ENCODE measurements around the gene C5orf47. TPM values are rescaled to one million over a fixed set of nuclear protein-coding genes. Genes with fewer than 3 reads are reported as not detected.
A peak's percentile ranks its signal among the peaks of the same experiment; 100 is the strongest.

The C5orf47 gene
- total RNA-seq, 3 donors from 2014 or later: not detected

DNA sequence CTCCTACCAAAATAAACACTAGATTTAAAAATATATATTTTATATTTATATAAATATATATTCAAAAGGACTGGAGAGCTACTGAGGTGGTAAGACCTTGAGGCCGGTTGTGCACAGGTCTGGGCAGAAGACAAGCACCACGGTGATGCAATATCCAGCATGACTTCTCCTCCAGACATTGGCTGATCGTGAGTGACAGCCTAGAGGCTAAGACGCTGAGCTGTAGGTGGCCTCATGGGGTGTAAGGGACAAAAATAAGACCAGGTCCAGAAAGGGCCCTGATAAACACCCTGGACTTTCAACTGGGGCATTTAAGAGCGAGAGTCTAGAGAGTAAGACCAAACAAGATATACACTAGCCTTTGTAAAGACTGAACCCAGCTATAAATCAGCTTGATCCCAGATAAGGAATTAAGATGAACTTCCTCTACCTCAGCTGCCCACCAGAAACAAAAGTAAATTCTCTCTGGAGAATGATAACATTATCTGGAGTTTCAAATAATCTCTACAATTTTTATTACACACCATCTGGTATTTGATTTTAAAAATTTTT lies 14.2 kb upstream of the C5orf47 start:
- Histone ChIP-seq H3K27ac (no peak overlapping the region), H3K9me3 (no peaks in the 10 kb centered on the region), H3K36me3 (no peaks in the 10 kb centered on the region), H3K27me3 (no peaks in the 10 kb centered on the region), H3K4me3 (no peak overlapping the region), H3K4me1 (no peaks in the 10 kb centered on the region)
- TF ChIP-seq POLR2AphosphoS5 (IDR thresholded peaks at IDR 0.05) (no peak), POLR2A (IDR thresholded peaks at IDR 0.05) (no peak)
- TF ChIP-seq, protein P1, sequence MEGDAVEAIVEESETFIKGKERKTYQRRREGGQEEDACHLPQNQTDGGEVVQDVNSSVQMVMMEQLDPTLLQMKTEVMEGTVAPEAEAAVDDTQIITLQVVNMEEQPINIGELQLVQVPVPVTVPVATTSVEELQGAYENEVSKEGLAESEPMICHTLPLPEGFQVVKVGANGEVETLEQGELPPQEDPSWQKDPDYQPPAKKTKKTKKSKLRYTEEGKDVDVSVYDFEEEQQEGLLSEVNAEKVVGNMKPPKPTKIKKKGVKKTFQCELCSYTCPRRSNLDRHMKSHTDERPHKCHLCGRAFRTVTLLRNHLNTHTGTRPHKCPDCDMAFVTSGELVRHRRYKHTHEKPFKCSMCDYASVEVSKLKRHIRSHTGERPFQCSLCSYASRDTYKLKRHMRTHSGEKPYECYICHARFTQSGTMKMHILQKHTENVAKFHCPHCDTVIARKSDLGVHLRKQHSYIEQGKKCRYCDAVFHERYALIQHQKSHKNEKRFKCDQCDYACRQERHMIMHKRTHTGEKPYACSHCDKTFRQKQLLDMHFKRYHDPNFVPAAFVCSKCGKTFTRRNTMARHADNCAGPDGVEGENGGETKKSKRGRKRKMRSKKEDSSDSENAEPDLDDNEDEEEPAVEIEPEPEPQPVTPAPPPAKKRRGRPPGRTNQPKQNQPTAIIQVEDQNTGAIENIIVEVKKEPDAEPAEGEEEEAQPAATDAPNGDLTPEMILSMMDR (IDR thresholded peaks at IDR 0.05): no peak
- DNase-seq (ENCODE audit: low spot score in 2 of 2): no peak
- intact Hi-C loops (cut with DNase I; ENCODE audit: low total_unique reads): no loop called here

DNA sequence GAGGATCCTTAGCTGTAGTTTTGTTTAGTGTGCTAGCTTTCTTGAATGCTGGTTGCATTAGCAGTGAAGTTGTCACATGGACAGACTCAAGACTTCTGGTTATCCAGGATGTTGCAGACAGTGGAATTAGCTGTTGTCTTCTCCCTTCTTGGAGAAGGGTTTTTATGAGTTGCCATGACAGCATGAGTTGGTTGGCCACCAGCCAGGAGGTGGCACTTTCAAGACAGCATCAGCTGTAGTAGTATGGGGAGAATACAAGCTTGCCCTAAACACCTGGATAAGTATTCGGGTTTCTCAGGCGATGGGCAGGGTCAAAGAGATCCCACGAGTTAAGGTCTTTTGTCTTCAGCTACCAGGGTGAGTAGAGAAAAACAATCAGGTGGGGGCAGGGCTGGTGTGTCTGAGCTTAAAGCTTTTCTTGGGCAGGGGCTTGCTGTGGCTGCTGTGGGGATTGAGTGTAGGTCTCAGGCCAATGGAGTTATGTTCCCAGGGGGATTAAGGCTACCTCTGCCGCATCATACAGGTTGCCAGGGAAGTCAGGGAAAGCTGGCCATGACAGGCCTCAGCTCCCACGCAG lies 7.7 kb upstream of the C5orf47 start:
- TF ChIP-seq POLR2AphosphoS5 (IDR thresholded peaks at IDR 0.05): no peak
- TF ChIP-seq, protein P1 (IDR thresholded peaks at IDR 0.05): no peak
- no peak for TF ChIP-seq POLR2A (IDR thresholded peaks at IDR 0.05)
- no peak overlapping the region for H3K4me3 ChIP-seq
- intact Hi-C loops (cut with DNase I; ENCODE audit: low total_unique reads): no loop called here
- H3K27me3 ChIP-seq: no peaks in the 10 kb centered on the region
- no peak for DNase-seq (ENCODE audit: low spot score in 2 of 2)
- H3K9me3 ChIP-seq: peaks cover 0 to 4% of the 10 kb centered on the region in 2 donors
- no peak overlapping the region for H3K27ac ChIP-seq
- no peaks in the 10 kb centered on the region for H3K36me3 ChIP-seq
- H3K4me1 ChIP-seq: no peaks in the 10 kb centered on the region

DNA sequence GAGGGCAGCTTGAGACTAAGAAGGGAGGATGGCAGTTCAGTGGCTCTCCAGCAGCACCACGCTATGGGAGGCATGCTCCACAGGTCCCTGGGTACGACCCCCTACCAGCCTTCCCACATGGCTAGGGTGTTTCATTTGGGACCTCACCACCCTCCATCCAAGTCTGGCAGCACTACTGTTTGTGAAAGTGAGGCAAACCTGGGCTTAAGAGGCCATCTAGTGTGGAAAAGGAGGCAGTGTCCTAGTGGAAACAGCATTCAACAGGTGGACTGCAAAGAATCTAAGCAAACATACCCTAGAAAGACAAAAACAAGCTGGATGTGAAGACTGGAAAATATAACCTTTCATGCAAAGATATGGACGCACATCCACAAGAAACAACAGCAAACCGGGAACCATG lies 4.8 kb upstream of the C5orf47 start:
- H3K4me3 ChIP-seq: no peak overlapping the region
- no peaks in the 10 kb centered on the region for H3K27me3 ChIP-seq
- no peak overlapping the region for H3K27ac ChIP-seq
- no peaks in the 10 kb centered on the region for H3K4me1 ChIP-seq
- DNase-seq (ENCODE audit: low spot score in 2 of 2): no peak
- no peaks in the 10 kb centered on the region for H3K36me3 ChIP-seq
- intact Hi-C loops (cut with DNase I; ENCODE audit: low total_unique reads): no loop called here
- TF ChIP-seq POLR2A (IDR thresholded peaks at IDR 0.05) (no peak), POLR2AphosphoS5 (IDR thresholded peaks at IDR 0.05) (no peak)
- TF ChIP-seq, protein P1 (IDR thresholded peaks at IDR 0.05): peak in 1 of 3 donors; percentile 35
- H3K9me3 ChIP-seq: peaks cover 0 to 6% of the 10 kb centered on the region in 2 donors

DNA sequence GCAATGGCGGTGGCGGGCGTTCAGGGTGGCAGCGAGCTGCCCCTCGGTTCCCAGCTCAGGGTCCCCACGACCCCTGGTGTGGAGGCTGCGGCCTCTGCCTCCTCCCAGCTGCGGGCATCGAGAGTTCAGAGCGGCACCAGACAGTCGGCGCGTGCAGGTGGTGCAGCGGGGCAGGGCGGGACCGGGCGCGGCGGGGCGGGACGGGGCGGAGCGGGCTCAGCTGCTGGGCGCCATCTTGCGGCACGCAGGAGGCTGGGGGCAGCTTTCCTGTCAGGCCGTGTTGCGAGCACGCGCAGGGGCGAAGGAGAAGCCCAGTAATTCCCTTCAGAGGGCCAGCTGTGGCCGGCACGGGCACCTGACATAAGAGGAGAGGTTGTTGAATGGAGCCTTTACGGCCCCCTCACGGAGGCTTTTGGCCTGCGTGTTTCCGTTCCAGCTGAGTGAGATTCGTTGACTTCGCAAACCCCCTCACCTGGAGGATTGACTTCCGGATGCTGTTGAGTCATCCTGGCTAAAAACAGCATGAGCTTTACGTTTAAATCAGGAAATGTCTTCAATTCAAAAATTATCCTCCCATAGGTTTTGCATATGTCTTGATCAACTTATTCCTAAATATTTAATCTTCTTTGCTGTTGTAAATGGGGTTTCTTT lies 587 bp downstream of the C5orf47 start:
- TF ChIP-seq POLR2A (IDR thresholded peaks at IDR 0.05) (no peak), POLR2AphosphoS5 (IDR thresholded peaks at IDR 0.05) (no peak)
- TF ChIP-seq, protein P1 (IDR thresholded peaks at IDR 0.05): no peak
- DNase-seq (ENCODE audit: low spot score in 2 of 2): no peak
- Histone ChIP-seq H3K4me1 (no peaks in the 10 kb centered on the region), H3K36me3 (no peaks in the 10 kb centered on the region), H3K9me3 (peaks cover 0 to 6% of the 10 kb centered on the region in 2 donors), H3K4me3 (no peak overlapping the region), H3K27me3 (no peaks in the 10 kb centered on the region), H3K27ac (no peak overlapping the region)
- intact Hi-C loops (cut with DNase I; ENCODE audit: low total_unique reads): loop anchor here (5.0 kb wide), 1 partner anchor 203 kb away; no protein-coding TSS in a partner anchor

DNA sequence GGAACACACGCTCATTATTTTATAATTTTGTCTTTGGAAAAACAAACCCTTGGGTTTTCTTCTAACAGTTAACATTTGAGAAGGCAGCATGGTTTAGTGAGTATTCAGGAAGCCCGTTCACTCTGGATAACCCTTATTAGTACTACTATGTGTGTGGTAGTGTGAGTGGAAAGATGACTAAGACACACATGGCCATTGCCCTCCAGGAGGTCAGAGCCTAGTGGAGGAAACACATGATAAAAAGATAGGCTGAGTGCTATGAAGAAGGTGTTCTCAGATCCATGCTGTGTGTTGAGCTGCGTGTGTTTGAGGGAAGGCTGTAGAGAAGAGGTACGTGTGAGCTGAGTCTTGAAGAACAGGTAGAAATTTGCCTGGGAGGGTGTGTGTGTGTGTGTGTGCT lies 8.4 kb downstream of the C5orf47 start:
- Histone ChIP-seq H3K4me1 (no peaks in the 10 kb centered on the region), H3K27me3 (peaks cover 0 to 5% of the 10 kb centered on the region in 2 donors), H3K9me3 (no peaks in the 10 kb centered on the region), H3K4me3 (no peak overlapping the region), H3K36me3 (no peaks in the 10 kb centered on the region), H3K27ac (no peak overlapping the region)
- intact Hi-C loops (cut with DNase I; ENCODE audit: low total_unique reads): no loop called here
- DNase-seq (ENCODE audit: low spot score in 2 of 2): no peak
- TF ChIP-seq POLR2A (IDR thresholded peaks at IDR 0.05): no peak
- TF ChIP-seq, protein P1 (IDR thresholded peaks at IDR 0.05): no peak
- TF ChIP-seq POLR2AphosphoS5 (IDR thresholded peaks at IDR 0.05): no peak

All from breast epithelium (tissue), 4 donors.